MCF 10A (cell line): ENCODE results near the gene VAMP5. TPM values are rescaled to one million over a fixed set of nuclear protein-coding genes. Genes with fewer than 3 reads are reported as not detected.
A peak's percentile ranks its signal among the peaks of the same experiment; 100 is the strongest.
"Not testable (repeated sequence)": the region's sequence is repeated elsewhere in the genome, so short reads cannot be mapped to it uniquely, and the experiment has no call there.

ENCODE experiments used
- BruUV-seq: library from RNA; stranded (reverse); fragments of 400-500 nt; replicated peaks from 2 replicates; lab custom pipeline; 2021; lab: Mats Ljungman, UMichigan
- CTCF ChIA-PET: fragments of 300-600 bp; sonication (Branson Sonifier 250); formaldehyde crosslinking; extraction: SDS; loops from one replicate; lab custom pipeline; 2021; ENCODE audit warnings: antibody characterized with exemption, inconsistent platforms; lab: Yijun Ruan, JAX
- POLR2A ChIA-PET: fragments of 300-600, 350-650 bp; sonication (Branson Sonifier 250); formaldehyde crosslinking; extraction: SDS; loops from one replicate; lab custom pipeline; 2020; ENCODE audit warnings: antibody characterized with exemption, inconsistent platforms; lab: Yijun Ruan, JAX
- DNase-seq: peaks from one replicate; pipeline ENCODE4 v3.0.0-alpha.2; 2018; ENCODE audit not compliant: unreplicated experiment
- H3K27ac Mint-ChIP-seq: one replicate; pipeline ENCODE4 v1.8.0; 2022; ENCODE audit warnings: mild to moderate bottlenecking, low read depth, mixed read lengths; ENCODE audit not compliant: unreplicated experiment
- H3K27me3 Mint-ChIP-seq: one replicate; pipeline ENCODE4 v1.8.0; 2022; ENCODE audit warnings: mixed read lengths; ENCODE audit not compliant: insufficient read depth, unreplicated experiment
- H3K36me3 Mint-ChIP-seq: one replicate; pipeline ENCODE4 v1.8.0; 2022; ENCODE audit warnings: mild to moderate bottlenecking, moderate library complexity, mixed read lengths; ENCODE audit not compliant: insufficient read depth, unreplicated experiment
- H3K4me1 Mint-ChIP-seq: one replicate; pipeline ENCODE4 v1.8.0; 2022; ENCODE audit warnings: mixed read lengths; ENCODE audit not compliant: insufficient read depth, unreplicated experiment
- H3K4me3 Mint-ChIP-seq: one replicate; pipeline ENCODE4 v1.8.0; 2022; ENCODE audit warnings: mild to moderate bottlenecking, moderate library complexity, mixed read lengths; ENCODE audit not compliant: unreplicated experiment
- H3K9me3 Mint-ChIP-seq: one replicate; pipeline ENCODE4 v1.8.0; 2022; ENCODE audit warnings: mixed read lengths; ENCODE audit not compliant: unreplicated experiment
- CTCF ChIP-seq: fragments of 200-600 bp; IDR thresholded peaks from one replicate; pipeline ENCODE4 v1.8.0; 2022; ENCODE audit warnings: antibody characterized with exemption, mild to moderate bottlenecking; ENCODE audit not compliant: unreplicated experiment
- intact Hi-C: fragments of 100-400 bp; cut with micrococcal nuclease; formaldehyde crosslinking; loops from 2 replicates; pipeline ENCODE4 v1.14.1; 2022
- total RNA-seq: library from RNA; stranded (reverse); gene quantifications from 2 replicates; pipeline ENCODE4 v1.2.3, GENCODE V29; 2022

VAMP5 gene
- total RNA-seq, 1 experiment from 2014 or later, result 1.6 TPM

GRCh38 chr2:85613717-85614515 is 29.7 kb downstream of the VAMP5 start:
- peaks cover 10% of the 10 kb centered on the region for H3K4me1 Mint-ChIP-seq
- intact Hi-C loops, result no loop called here
- no peak overlapping the region for H3K27ac Mint-ChIP-seq
- no peaks in the 10 kb centered on the region for H3K27me3 Mint-ChIP-seq
- no peak for DNase-seq
- H3K9me3 Mint-ChIP-seq, result no peaks in the 10 kb centered on the region
- POLR2A ChIA-PET, result interaction anchor here (1.0 to 4.4 kb wide), 4 partner anchors 12 to 75 kb away, joined by 3 to 34 read pairs (median 20); partner anchors contain the start of genes MAT2A, RNF181, TMEM150A and VAMP8
- no peak overlapping the region for H3K4me3 Mint-ChIP-seq
- CTCF ChIA-PET, result interaction anchor here (1.3 to 1.5 kb wide), 2 partner anchors 11 to 23 kb away, joined by 4 read pairs; partner anchors contain the start of gene TMEM150A
- BruUV-seq, result no TSS peak
- no peak for TF ChIP-seq CTCF
- H3K36me3 Mint-ChIP-seq, result peaks cover 40% of the 10 kb centered on the region

- Mint-ChIP-seq H3K36me3 (peaks cover 40% of the 10 kb centered on the region), H3K4me1 (peaks cover 13% of the 10 kb centered on the region)
- DNase-seq, H3K27me3 Mint-ChIP-seq, intact Hi-C loops, H3K27ac Mint-ChIP-seq, BruUV-seq, H3K9me3 Mint-ChIP-seq, H3K4me3 Mint-ChIP-seq: not testable (repeated sequence)
- ChIA-PET POLR2A (interaction anchor here (1.4 to 4.3 kb wide), 4 partner anchors 10 to 37 kb away, joined by 3 to 34 read pairs (median 18); partner anchors contain the start of genes RNF181 and TMEM150A), CTCF (interaction anchor here (1.3 kb wide), 2 partner anchors 10 to 12 kb away, joined by 4 read pairs; partner anchors contain the start of gene TMEM150A)
These were observed 30.5 kb downstream of the VAMP5 start for GRCh38 chr2:85614757-85615156.

- no peaks in the 10 kb centered on the region for H3K9me3 Mint-ChIP-seq
- peaks cover 9% of the 10 kb centered on the region for H3K4me1 Mint-ChIP-seq
- CTCF ChIA-PET, result interaction anchor here (1.0 to 1.3 kb wide), 2 partner anchors 11 to 55 kb away, joined by 3 to 4 read pairs; no protein-coding TSS in a partner anchor
- DNase-seq, result no peak
- H3K36me3 Mint-ChIP-seq, result peaks cover 35% of the 10 kb centered on the region
- no peak overlapping the region for H3K27ac Mint-ChIP-seq
- no TSS peak for BruUV-seq
- intact Hi-C loops, result no loop called here
- H3K4me3 Mint-ChIP-seq, result peak overlapping the region; percentile 88
- TF ChIP-seq CTCF, result no peak
- no peaks in the 10 kb centered on the region for H3K27me3 Mint-ChIP-seq
- POLR2A ChIA-PET, result interaction anchor here (0.7 to 4.3 kb wide), 10 partner anchors 11 to 490 kb away, joined by 3 to 34 read pairs (median 4); partner anchors contain the start of genes ELMOD3, POLR1A, RETSAT and RNF181
These were observed 31.1 kb downstream of the VAMP5 start for GRCh38 chr2:85615413-85615728.

GRCh38 chr2:85617723-85618122 is 33.5 kb downstream of the VAMP5 start:
- DNase-seq, intact Hi-C loops, H3K27me3 Mint-ChIP-seq, BruUV-seq, H3K9me3 Mint-ChIP-seq, H3K4me1 Mint-ChIP-seq: not testable (repeated sequence)
- ChIA-PET CTCF (interaction anchor here (0.6 to 1.7 kb wide), 4 partner anchors 18 to 196 kb away, joined by 3 to 6 read pairs (median 6); no protein-coding TSS in a partner anchor), POLR2A (interaction anchor here (2.1 to 4.3 kb wide), 3 partner anchors 13 to 40 kb away, joined by 6 to 34 read pairs (median 23); partner anchors contain the start of genes RNF181 and VAMP8)
- Mint-ChIP-seq H3K36me3 (peaks cover 48% of the 10 kb centered on the region), H3K27ac (peak overlapping the region; percentile 46), H3K4me3 (peak overlapping the region; percentile 88)
